Mesothelial cell of epicardium (in vitro differentiated cells): ENCODE measurements around the gene GRM3. TPM values are rescaled to one million over a fixed set of nuclear protein-coding genes. Genes with fewer than 3 reads are reported as not detected.

ENCODE experiments used
- DNase-seq, 2 experiments: peaks; one replicate each; pipeline ENCODE4 v3.0.0; 2021; ENCODE audit warnings: low spot score in 2 of 2; ENCODE audit not compliant: unreplicated experiment in 2 of 2
- H3K27ac Mint-ChIP-seq: 2 replicates; pipeline ENCODE4 v1.8.0; 2021; ENCODE audit warnings: mixed read lengths
- H3K27me3 Mint-ChIP-seq: 2 replicates; pipeline ENCODE4 v1.8.0; 2021; ENCODE audit warnings: low read depth, mixed read lengths
- H3K36me3 Mint-ChIP-seq: 2 replicates; pipeline ENCODE4 v1.8.0; 2021; ENCODE audit warnings: mixed read lengths
- H3K4me1 Mint-ChIP-seq: 2 replicates; pipeline ENCODE4 v1.8.0; 2021; ENCODE audit warnings: mixed read lengths
- H3K4me3 Mint-ChIP-seq: 2 replicates; pipeline ENCODE4 v1.8.0; 2021; ENCODE audit warnings: mild to moderate bottlenecking, moderate library complexity, mixed read lengths
- H3K9me3 Mint-ChIP-seq: 2 replicates; pipeline ENCODE4 v1.8.0; 2021; ENCODE audit warnings: mixed read lengths
- CTCF ChIP-seq: fragments of 200-600 bp; sonication (generic); IDR thresholded peaks from one replicate; pipeline ENCODE4 v1.5.0; 2021; ENCODE audit warnings: antibody characterized with exemption; ENCODE audit not compliant: unreplicated experiment
- total RNA-seq: library from RNA; stranded (reverse); gene quantifications from 3 replicates; pipeline ENCODE4 v1.2.1, GENCODE V29; 2021

GRM3 gene
- total RNA-seq, 1 donor from 2014 or later: not detected

DNA sequence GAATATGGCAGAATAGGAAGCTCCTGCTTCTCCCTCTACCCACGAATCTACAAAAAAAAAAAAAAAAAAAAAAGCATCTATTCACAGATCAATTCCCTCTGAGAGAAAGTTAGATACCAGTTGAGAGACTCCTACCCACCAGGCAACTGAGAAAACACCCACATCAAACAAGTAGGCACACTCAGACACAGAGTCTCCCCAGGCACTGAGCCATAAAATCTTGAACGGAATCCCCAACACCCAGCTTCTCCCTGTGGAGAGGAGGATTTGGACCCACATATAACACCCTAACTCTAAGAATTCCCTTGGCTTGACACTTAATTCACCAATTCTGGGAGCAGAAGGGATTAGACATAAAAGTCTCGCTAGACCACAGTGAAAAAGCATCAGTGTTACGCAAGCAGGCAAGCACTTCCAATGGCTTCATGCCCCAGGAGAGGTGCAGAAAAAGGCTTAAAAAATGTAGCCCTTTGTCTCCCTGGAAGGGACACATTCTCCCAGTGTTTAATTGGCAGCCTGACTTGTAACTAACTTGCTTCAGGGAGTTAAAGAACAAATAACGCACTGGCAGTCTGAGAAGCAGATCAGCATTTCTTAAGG is 223.6 kb downstream of the GRM3 start:
- no peak for DNase-seq
- Mint-ChIP-seq H3K36me3 (peaks cover 28% of the 10 kb centered on the region), H3K9me3 (peaks cover 14% of the 10 kb centered on the region), H3K27me3 (no peaks in the 10 kb centered on the region), H3K27ac (peak overlapping the region; percentile 33), H3K4me3 (no peak overlapping the region), H3K4me1 (no peaks in the 10 kb centered on the region)
- TF ChIP-seq CTCF: no peak

DNA sequence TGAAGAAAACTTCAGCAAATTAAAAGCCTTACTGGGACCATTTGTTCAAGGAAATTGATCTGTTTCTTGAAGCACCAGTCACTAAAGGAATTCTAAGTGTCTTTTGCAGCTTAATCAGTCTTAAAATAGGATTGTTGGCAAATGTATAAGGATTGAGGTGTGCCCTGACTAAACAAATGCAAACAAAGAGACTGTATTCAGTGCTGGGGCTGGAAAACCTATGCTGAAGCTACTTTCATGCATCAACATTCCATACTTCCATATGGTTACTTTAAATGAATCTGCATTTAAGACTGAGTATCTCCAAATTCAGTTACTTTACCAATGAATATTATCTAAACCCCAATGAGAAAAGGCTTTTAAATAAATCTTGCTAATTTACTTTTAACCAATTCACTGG is 232.4 kb downstream of the GRM3 start:
- Mint-ChIP-seq H3K4me3 (no peak overlapping the region), H3K9me3 (peaks cover 18% of the 10 kb centered on the region)

DNA sequence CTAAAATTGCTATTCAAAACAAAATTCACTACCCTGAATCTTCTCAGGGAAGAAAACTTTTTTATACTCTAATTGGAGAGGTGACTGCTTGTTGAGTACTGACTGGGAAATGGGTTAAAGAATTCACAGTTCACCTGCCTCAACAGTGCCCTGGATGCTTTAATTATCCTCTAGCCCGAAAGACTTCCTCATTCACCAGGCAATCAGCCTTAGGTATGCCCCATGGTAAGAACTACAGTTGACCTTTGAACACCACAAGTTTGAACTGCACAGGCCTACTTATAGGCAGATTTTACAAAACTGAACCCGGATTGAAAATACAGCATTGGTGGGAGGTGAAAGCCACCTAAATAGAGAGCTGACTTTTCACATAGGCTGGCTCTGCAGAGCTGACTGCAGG is 240.4 kb downstream of the GRM3 start:
- H3K4me3 Mint-ChIP-seq: no peak overlapping the region
- no peak overlapping the region for H3K27ac Mint-ChIP-seq
- DNase-seq: no peak
- no peak for TF ChIP-seq CTCF
- H3K4me1 Mint-ChIP-seq: no peaks in the 10 kb centered on the region
- no peaks in the 10 kb centered on the region for H3K27me3 Mint-ChIP-seq
- peaks cover 47% of the 10 kb centered on the region for H3K36me3 Mint-ChIP-seq
- no peaks in the 10 kb centered on the region for H3K9me3 Mint-ChIP-seq

More for the DNA sequence above, 232.4 kb downstream of the GRM3 start:
- Mint-ChIP-seq H3K27ac (no peak overlapping the region), H3K4me1 (no peaks in the 10 kb centered on the region), H3K27me3 (no peaks in the 10 kb centered on the region), H3K36me3 (peaks cover 38% of the 10 kb centered on the region)
- TF ChIP-seq CTCF: no peak
- DNase-seq: no peak

DNA sequence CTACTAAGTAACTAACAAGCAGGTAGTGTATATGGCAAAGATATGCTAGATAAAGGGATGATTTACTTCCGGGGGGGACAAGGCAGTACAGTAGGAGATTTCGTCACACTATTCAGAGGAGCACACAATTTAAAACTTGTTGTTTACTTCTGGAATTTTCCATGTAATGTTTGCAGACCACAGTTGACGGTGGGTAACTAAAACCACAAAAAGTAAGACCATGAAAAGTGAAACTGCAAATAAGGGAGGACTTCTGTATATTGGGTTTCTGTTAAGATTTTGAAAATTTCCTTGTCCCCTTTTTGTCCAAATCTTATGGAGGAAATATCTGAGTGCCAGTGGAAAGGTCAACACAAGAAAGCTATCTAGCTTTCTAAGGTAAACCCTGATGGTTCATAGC is 245.8 kb downstream of the GRM3 start:
- no peak overlapping the region for H3K27ac Mint-ChIP-seq
- no peaks in the 10 kb centered on the region for H3K27me3 Mint-ChIP-seq
- H3K4me1 Mint-ChIP-seq: no peaks in the 10 kb centered on the region
- no peak for DNase-seq
- TF ChIP-seq CTCF: no peak
- no peaks in the 10 kb centered on the region for H3K9me3 Mint-ChIP-seq
- no peak overlapping the region for H3K4me3 Mint-ChIP-seq
- H3K36me3 Mint-ChIP-seq: peaks cover 52% of the 10 kb centered on the region

- H3K9me3 Mint-ChIP-seq: no peaks in the 10 kb centered on the region
- peaks cover 7% of the 10 kb centered on the region for H3K4me1 Mint-ChIP-seq
- no peak overlapping the region for H3K4me3 Mint-ChIP-seq
- no peak for TF ChIP-seq CTCF
- peaks cover 20% of the 10 kb centered on the region for H3K36me3 Mint-ChIP-seq
- no peaks in the 10 kb centered on the region for H3K27me3 Mint-ChIP-seq
- no peak overlapping the region for H3K27ac Mint-ChIP-seq
- no peak for DNase-seq
Measured at GRCh38 chr7:86898171-86898570, 254.5 kb downstream of the GRM3 start.

GRCh38 chr7:86900886-86901285 is 257.2 kb downstream of the GRM3 start:
- Mint-ChIP-seq H3K4me1 (peaks cover 7% of the 10 kb centered on the region), H3K4me3 (no peak overlapping the region), H3K36me3 (peaks cover 17% of the 10 kb centered on the region), H3K9me3 (no peaks in the 10 kb centered on the region), H3K27ac (no peak overlapping the region), H3K27me3 (no peaks in the 10 kb centered on the region)
- TF ChIP-seq CTCF: no peak
- DNase-seq: no peak
